Endodermal cell (in vitro differentiated cells): ENCODE measurements around the gene BOLL. TPM values are rescaled to one million over a fixed set of nuclear protein-coding genes. Genes with fewer than 3 reads are reported as not detected.
A peak's percentile ranks its signal among the peaks of the same experiment; 100 is the strongest.

Experiments used
- DNase-seq: peaks from one replicate; pipeline ENCODE4 v3.0.0-alpha.2; 2017
- H3K27ac ChIP-seq: 2 replicates; pipeline ENCODE4 v1.5.1; 2013; ENCODE audit warnings: mild to moderate bottlenecking, low read depth, low read length, moderate library complexity
- H3K27me3 ChIP-seq: 2 replicates; pipeline ENCODE4 v1.6.1; 2013; ENCODE audit warnings: mild to moderate bottlenecking, low read length, moderate library complexity; ENCODE audit not compliant: insufficient read depth, control insufficient read depth, poor library complexity, severe bottlenecking
- H3K36me3 ChIP-seq: 2 replicates; pipeline ENCODE4 v1.7.0; 2013; ENCODE audit warnings: mild to moderate bottlenecking, low read length, moderate library complexity; ENCODE audit not compliant: control insufficient read depth, insufficient read depth
- H3K4me1 ChIP-seq: one replicate; pipeline ENCODE4 v1.7.0; 2013; ENCODE audit warnings: low read length; ENCODE audit not compliant: control insufficient read depth, insufficient read depth
- H3K4me3 ChIP-seq: 2 replicates; pipeline ENCODE4 v1.5.1; 2013; ENCODE audit warnings: mild to moderate bottlenecking, low read length, moderate library complexity
- H3K9ac ChIP-seq: 2 replicates; pipeline ENCODE4 v1.6.1; 2013; ENCODE audit warnings: mild to moderate bottlenecking, low read length, moderate library complexity; ENCODE audit not compliant: poor library complexity, severe bottlenecking; ENCODE audit errors: extremely low read depth
- H3K9me3 ChIP-seq: 2 replicates; pipeline ENCODE4 v1.6.1; 2013; ENCODE audit warnings: mild to moderate bottlenecking, low read length, moderate library complexity; ENCODE audit not compliant: control insufficient read depth
- H3K27ac Mint-ChIP-seq: 2 replicates; pipeline ENCODE4 v1.8.0; 2020; ENCODE audit warnings: mixed read lengths
- H3K27me3 Mint-ChIP-seq: 2 replicates; pipeline ENCODE4 v1.8.0; 2021; ENCODE audit warnings: mild to moderate bottlenecking, mixed read lengths; ENCODE audit not compliant: insufficient read depth
- H3K36me3 Mint-ChIP-seq: 2 replicates; pipeline ENCODE4 v1.8.0; 2020; ENCODE audit warnings: low read depth, mixed read lengths
- H3K4me1 Mint-ChIP-seq: 2 replicates; pipeline ENCODE4 v1.8.0; 2020; ENCODE audit warnings: mixed read lengths
- H3K4me3 Mint-ChIP-seq: 2 replicates; pipeline ENCODE4 v1.8.0; 2020; ENCODE audit warnings: mild to moderate bottlenecking, moderate library complexity, mixed read lengths
- H3K9me3 Mint-ChIP-seq: 2 replicates; pipeline ENCODE4 v1.8.0; 2020; ENCODE audit warnings: mild to moderate bottlenecking, mixed read lengths
- WGBS, 2 experiments: methylation state at CpG; one replicate each; pipeline versions ENCODE4 v1.1.5 to v1.1.7; 2013; ENCODE audit warnings: missing lambda C conversion rate in 2 of 2, mixed read lengths in 1 of 2; ENCODE audit not compliant: insufficient coverage in 1 of 2, insufficient read length in 1 of 2; 5-methylcytosine and 5-hydroxymethylcytosine counted together
- total RNA-seq, 2 donors: library from RNA; stranded (reverse); fragmentation: NEBNext Ultra II Directional in 1 of 2; extraction: Animal tissue kit (Norgen Biotek cat#: 25700) in 1 of 2; gene quantifications; 2 replicates in 1 of 2; 3 replicates in 1 of 2; pipeline ENCODE4 v1.2.1, GENCODE V29; 2021
- TF ChIP-seq, protein P1 (sequence below): fragments of 200-600 bp; sonication (generic); conservative IDR thresholded peaks from 2 replicates; pipeline ENCODE4 v1.5.0; 2021; ENCODE audit warnings: antibody characterized with exemption, mild to moderate bottlenecking

The BOLL gene
- total RNA-seq, 2 donors from 2014 or later: not detected

GRCh38 chr2:197804758-197805714 is 19.9 kb upstream of the BOLL start:
- peak; percentile 53 for DNase-seq
- Mint-ChIP-seq H3K27ac (no peak overlapping the region), H3K4me3 (peak overlapping the region; percentile 63), H3K4me1 (peaks cover 10% of the 10 kb centered on the region), H3K9me3 (no peaks in the 10 kb centered on the region), H3K27me3 (peaks cover 74% of the 10 kb centered on the region), H3K36me3 (no peaks in the 10 kb centered on the region)
- Histone ChIP-seq H3K27me3 (peaks cover 68% of the 10 kb centered on the region), H3K4me3 (peak overlapping the region; percentile 77), H3K27ac (no peak overlapping the region), H3K9ac (no peak overlapping the region), H3K36me3 (no peaks in the 10 kb centered on the region), H3K4me1 (no peaks in the 10 kb centered on the region), H3K9me3 (no peaks in the 10 kb centered on the region)
- WGBS, 2 experiments: 2% methylated on average over 26 to 92 of the region's 92 CpGs
- TF ChIP-seq, protein P1, sequence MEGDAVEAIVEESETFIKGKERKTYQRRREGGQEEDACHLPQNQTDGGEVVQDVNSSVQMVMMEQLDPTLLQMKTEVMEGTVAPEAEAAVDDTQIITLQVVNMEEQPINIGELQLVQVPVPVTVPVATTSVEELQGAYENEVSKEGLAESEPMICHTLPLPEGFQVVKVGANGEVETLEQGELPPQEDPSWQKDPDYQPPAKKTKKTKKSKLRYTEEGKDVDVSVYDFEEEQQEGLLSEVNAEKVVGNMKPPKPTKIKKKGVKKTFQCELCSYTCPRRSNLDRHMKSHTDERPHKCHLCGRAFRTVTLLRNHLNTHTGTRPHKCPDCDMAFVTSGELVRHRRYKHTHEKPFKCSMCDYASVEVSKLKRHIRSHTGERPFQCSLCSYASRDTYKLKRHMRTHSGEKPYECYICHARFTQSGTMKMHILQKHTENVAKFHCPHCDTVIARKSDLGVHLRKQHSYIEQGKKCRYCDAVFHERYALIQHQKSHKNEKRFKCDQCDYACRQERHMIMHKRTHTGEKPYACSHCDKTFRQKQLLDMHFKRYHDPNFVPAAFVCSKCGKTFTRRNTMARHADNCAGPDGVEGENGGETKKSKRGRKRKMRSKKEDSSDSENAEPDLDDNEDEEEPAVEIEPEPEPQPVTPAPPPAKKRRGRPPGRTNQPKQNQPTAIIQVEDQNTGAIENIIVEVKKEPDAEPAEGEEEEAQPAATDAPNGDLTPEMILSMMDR: peak; percentile 41

DNA sequence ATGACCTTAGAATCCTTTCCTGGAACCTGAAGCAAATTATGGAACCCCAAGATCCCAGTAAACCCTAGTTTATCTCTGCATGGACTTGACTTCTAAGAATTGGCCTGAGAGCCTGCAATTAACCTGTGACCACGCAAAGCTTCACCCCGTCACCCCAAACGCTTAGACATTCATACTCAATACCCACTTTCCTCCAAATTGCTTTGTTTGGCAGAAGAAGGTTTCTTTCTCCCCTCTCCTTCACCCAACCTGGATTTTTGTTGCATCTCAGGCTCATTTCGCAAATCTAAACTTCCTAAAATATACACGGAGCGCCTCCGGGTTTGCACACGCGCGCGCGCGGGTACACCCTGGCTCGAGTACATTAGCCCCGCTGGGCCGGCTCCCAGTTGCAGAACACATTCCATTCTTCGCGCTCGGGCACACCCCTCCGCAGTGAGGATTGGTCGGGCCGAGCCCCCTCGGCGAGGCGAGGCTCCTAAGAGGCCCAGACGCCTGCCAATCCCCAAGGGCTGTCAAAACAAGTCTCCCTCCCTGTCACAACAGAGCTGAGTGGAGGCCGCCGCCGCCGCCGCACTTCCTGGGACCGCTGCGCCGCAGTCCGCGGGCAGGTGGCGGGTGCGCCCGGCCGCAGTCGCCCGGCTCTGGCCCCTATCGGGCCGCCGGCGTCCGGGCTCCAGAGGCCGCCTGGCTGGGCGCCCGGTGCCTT is 19.1 kb upstream of the BOLL start, which contains the start of gene PLCL1:
PLCL1 (plus strand) TSS at position 545 of the 709 bp plus-strand sequence.
- Histone ChIP-seq H3K9ac (no peak within 1 kb of the TSS), H3K4me1 (no peaks in the 10 kb centered on the region), H3K27ac (no peak within 1 kb of the TSS), H3K4me3 (peak within 1 kb of the TSS; percentile 77), H3K36me3 (no peaks in the 10 kb centered on the region), H3K9me3 (no peaks in the 10 kb centered on the region), H3K27me3 (peaks cover 67% of the 10 kb centered on the region)
- peak; percentile 98 for DNase-seq
- Mint-ChIP-seq H3K27ac (no peak within 1 kb of the TSS), H3K4me3 (peak within 1 kb of the TSS; percentile 63), H3K36me3 (no peaks in the 10 kb centered on the region), H3K27me3 (peaks cover 72% of the 10 kb centered on the region), H3K9me3 (no peaks in the 10 kb centered on the region), H3K4me1 (peaks cover 10% of the 10 kb centered on the region)
- WGBS, 2 experiments: 1 to 3% methylated on average over 22 to 50 of the region's 50 CpGs
- TF ChIP-seq, protein P1: no peak

DNA sequence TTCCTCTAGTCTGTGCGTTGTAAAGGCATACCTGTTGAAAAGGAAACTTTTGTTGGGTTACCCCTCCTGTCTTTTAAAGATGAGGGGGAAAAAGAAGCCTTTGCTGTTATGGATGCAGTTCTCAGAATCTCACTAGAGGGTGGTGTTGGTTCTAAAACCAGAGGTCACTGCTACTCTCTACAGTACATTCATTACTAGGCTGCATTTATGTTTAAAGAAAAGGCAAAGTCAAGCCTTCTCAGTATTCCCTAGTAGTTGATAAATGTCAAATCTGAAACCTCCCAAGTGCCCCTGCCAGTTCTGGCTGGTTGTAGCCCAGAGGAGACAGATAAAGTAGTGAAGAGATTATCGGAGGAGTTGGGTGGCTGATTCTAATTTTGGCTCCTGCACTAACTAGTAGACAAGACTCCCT is 17.9 kb upstream of the BOLL start:
- WGBS, 2 experiments: 42% methylated on average over 2 of the region's 2 CpGs; no CpG with 5 or more reads in 1 of the 2 experiments
- Histone ChIP-seq H3K4me1 (no peaks in the 10 kb centered on the region), H3K36me3 (no peaks in the 10 kb centered on the region), H3K27ac (no peak overlapping the region), H3K4me3 (no peak overlapping the region), H3K9ac (no peak overlapping the region), H3K27me3 (peaks cover 55% of the 10 kb centered on the region), H3K9me3 (no peaks in the 10 kb centered on the region)
- no peak overlapping the region for H3K4me3 Mint-ChIP-seq
- H3K36me3 Mint-ChIP-seq: no peaks in the 10 kb centered on the region
- H3K27me3 Mint-ChIP-seq: peaks cover 65% of the 10 kb centered on the region
- peaks cover 10% of the 10 kb centered on the region for H3K4me1 Mint-ChIP-seq
- peak; percentile 56 for DNase-seq
- no peak overlapping the region for H3K27ac Mint-ChIP-seq
- no peaks in the 10 kb centered on the region for H3K9me3 Mint-ChIP-seq
- TF ChIP-seq, protein P1: peak; percentile 84
